ENCODE measurements around the gene NSMF. TPM values are rescaled to one million over a fixed set of nuclear protein-coding genes. Genes with fewer than 3 reads are reported as not detected.
"Not testable (repeated sequence)": the region's sequence is repeated elsewhere in the genome, so short reads cannot be mapped to it uniquely, and the experiment has no call there.

The NSMF gene
- total RNA-seq, 1 donor = 23.7 TPM

- Histone ChIP-seq H3K4me1 (ENCODE audit: insufficient read depth, low read length) (peaks cover 2% of the 10 kb centered on the region), H3K27me3 (ENCODE audit: insufficient read depth, low read length) (no peaks in the 10 kb centered on the region), H3K4me3 (ENCODE audit: low read length) (no peak overlapping the region), H3K9me3 (ENCODE audit: low read depth, low read length) (no peaks in the 10 kb centered on the region)
These were observed 8.8 kb upstream of the NSMF start for GRCh38 chr9:137467896-137468295.

GRCh38 chr9:137467161-137467581, 8.0 kb upstream of the NSMF start:
- no peaks in the 10 kb centered on the region for H3K9me3 ChIP-seq (ENCODE audit: low read depth, low read length)
- H3K27me3 ChIP-seq (ENCODE audit: insufficient read depth, low read length) = no peaks in the 10 kb centered on the region
- H3K4me3 ChIP-seq (ENCODE audit: low read length) = no peak overlapping the region
- peaks cover 9% of the 10 kb centered on the region for H3K4me1 ChIP-seq (ENCODE audit: insufficient read depth, low read length)

GRCh38 chr9:137466389-137467085, 7.4 kb upstream of the NSMF start:
- H3K4me3 ChIP-seq (ENCODE audit: low read length); H3K9me3 ChIP-seq (ENCODE audit: low read depth, low read length); H3K27me3 ChIP-seq (ENCODE audit: insufficient read depth, low read length): not testable (repeated sequence)
- H3K4me1 ChIP-seq (ENCODE audit: insufficient read depth, low read length) = peaks cover 15% of the 10 kb centered on the region

- H3K4me1 ChIP-seq (ENCODE audit: insufficient read depth, low read length) = peaks cover 22% of the 10 kb centered on the region
- no peaks in the 10 kb centered on the region for H3K9me3 ChIP-seq (ENCODE audit: low read depth, low read length)
- H3K27me3 ChIP-seq (ENCODE audit: insufficient read depth, low read length) = no peaks in the 10 kb centered on the region
- no peak overlapping the region for H3K4me3 ChIP-seq (ENCODE audit: low read length)
These were observed 6.7 kb upstream of the NSMF start for GRCh38 chr9:137465720-137466388.

- Histone ChIP-seq H3K4me3 (ENCODE audit: low read length) (no peak overlapping the region), H3K4me1 (ENCODE audit: insufficient read depth, low read length) (peaks cover 29% of the 10 kb centered on the region), H3K27me3 (ENCODE audit: insufficient read depth, low read length) (no peaks in the 10 kb centered on the region), H3K9me3 (ENCODE audit: low read depth, low read length) (no peaks in the 10 kb centered on the region)
These were observed 6.0 kb upstream of the NSMF start for GRCh38 chr9:137465000-137465719.

GRCh38 chr9:137464291-137464999, 5.3 kb upstream of the NSMF start:
- no peaks in the 10 kb centered on the region for H3K27me3 ChIP-seq (ENCODE audit: insufficient read depth, low read length)
- H3K4me3 ChIP-seq (ENCODE audit: low read length) = no peak overlapping the region
- peaks cover 36% of the 10 kb centered on the region for H3K4me1 ChIP-seq (ENCODE audit: insufficient read depth, low read length)
- no peaks in the 10 kb centered on the region for H3K9me3 ChIP-seq (ENCODE audit: low read depth, low read length)

- H3K4me1 ChIP-seq (ENCODE audit: insufficient read depth, low read length) = peaks cover 38% of the 10 kb centered on the region
- no peaks in the 10 kb centered on the region for H3K9me3 ChIP-seq (ENCODE audit: low read depth, low read length)
- H3K27me3 ChIP-seq (ENCODE audit: insufficient read depth, low read length) = no peaks in the 10 kb centered on the region
- no peak overlapping the region for H3K4me3 ChIP-seq (ENCODE audit: low read length)
These were observed 4.8 kb upstream of the NSMF start for GRCh38 chr9:137463931-137464290.

- Histone ChIP-seq H3K4me1 (ENCODE audit: insufficient read depth, low read length) (peaks cover 43% of the 10 kb centered on the region), H3K9me3 (ENCODE audit: low read depth, low read length) (no peaks in the 10 kb centered on the region), H3K4me3 (ENCODE audit: low read length) (no peak overlapping the region), H3K27me3 (ENCODE audit: insufficient read depth, low read length) (no peaks in the 10 kb centered on the region)
These were observed 4.1 kb upstream of the NSMF start for GRCh38 chr9:137462986-137463930.

GRCh38 chr9:137462396-137462985, 3.4 kb upstream of the NSMF start:
- no peaks in the 10 kb centered on the region for H3K27me3 ChIP-seq (ENCODE audit: insufficient read depth, low read length)
- peaks cover 47% of the 10 kb centered on the region for H3K4me1 ChIP-seq (ENCODE audit: insufficient read depth, low read length)
- H3K4me3 ChIP-seq (ENCODE audit: low read length) = no peak overlapping the region

GRCh38 chr9:137461663-137462395, 2.7 kb upstream of the NSMF start:
- Histone ChIP-seq H3K9me3 (ENCODE audit: low read depth, low read length) (no peaks in the 10 kb centered on the region), H3K27me3 (ENCODE audit: insufficient read depth, low read length) (no peaks in the 10 kb centered on the region), H3K4me3 (ENCODE audit: low read length) (no peak overlapping the region), H3K4me1 (ENCODE audit: insufficient read depth, low read length) (peaks cover 47% of the 10 kb centered on the region)

More at GRCh38 chr9:137462396-137462985, 3.4 kb upstream of the NSMF start:
- no peaks in the 10 kb centered on the region for H3K9me3 ChIP-seq (ENCODE audit: low read depth, low read length)

GRCh38 chr9:137461316-137461662, 2.2 kb upstream of the NSMF start:
- no peaks in the 10 kb centered on the region for H3K27me3 ChIP-seq (ENCODE audit: insufficient read depth, low read length)
- no peak overlapping the region for H3K4me3 ChIP-seq (ENCODE audit: low read length)
- H3K4me1 ChIP-seq (ENCODE audit: insufficient read depth, low read length) = peaks cover 47% of the 10 kb centered on the region
- H3K9me3 ChIP-seq (ENCODE audit: low read depth, low read length) = no peaks in the 10 kb centered on the region

GRCh38 chr9:137460363-137461315, 1.5 kb upstream of the NSMF start:
- no peak overlapping the region for H3K4me3 ChIP-seq (ENCODE audit: low read length)
- H3K27me3 ChIP-seq (ENCODE audit: insufficient read depth, low read length) = no peaks in the 10 kb centered on the region
- no peaks in the 10 kb centered on the region for H3K9me3 ChIP-seq (ENCODE audit: low read depth, low read length)
- H3K4me1 ChIP-seq (ENCODE audit: insufficient read depth, low read length) = peaks cover 47% of the 10 kb centered on the region

Measured in mononuclear cell (primary cell).